Measurements from ENCODE around the gene USP49. TPM values are rescaled to one million over a fixed set of nuclear protein-coding genes. Genes with fewer than 3 reads are reported as not detected.

USP49 gene
- total RNA-seq, 2 donors from 2014 or later: 1.7 to 19.5 TPM

DNA sequence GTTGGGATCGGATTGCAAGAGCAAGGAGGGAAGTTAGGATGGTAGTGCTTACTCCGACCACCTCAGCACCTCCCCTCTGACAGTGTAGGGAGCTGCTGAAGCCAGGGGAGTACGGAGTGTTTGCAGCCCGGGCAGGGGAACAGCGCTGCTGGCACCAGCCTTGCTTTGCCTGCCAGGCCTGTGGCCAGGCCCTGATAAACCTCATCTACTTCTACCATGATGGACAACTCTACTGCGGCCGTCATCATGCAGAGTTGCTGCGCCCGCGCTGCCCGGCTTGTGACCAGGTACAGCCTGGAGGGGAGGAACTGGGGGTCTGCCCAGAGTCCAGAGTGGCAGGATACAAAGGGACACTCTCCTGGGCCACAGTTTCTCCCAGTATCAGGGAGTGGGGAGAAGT is 109.9 kb downstream of the USP49 start:
- TF ChIP-seq POLR2AphosphoS5 (IDR thresholded peaks at IDR 0.05) (no peak), POLR2A (IDR thresholded peaks at IDR 0.05) (no peak)
- TF ChIP-seq, protein P1, sequence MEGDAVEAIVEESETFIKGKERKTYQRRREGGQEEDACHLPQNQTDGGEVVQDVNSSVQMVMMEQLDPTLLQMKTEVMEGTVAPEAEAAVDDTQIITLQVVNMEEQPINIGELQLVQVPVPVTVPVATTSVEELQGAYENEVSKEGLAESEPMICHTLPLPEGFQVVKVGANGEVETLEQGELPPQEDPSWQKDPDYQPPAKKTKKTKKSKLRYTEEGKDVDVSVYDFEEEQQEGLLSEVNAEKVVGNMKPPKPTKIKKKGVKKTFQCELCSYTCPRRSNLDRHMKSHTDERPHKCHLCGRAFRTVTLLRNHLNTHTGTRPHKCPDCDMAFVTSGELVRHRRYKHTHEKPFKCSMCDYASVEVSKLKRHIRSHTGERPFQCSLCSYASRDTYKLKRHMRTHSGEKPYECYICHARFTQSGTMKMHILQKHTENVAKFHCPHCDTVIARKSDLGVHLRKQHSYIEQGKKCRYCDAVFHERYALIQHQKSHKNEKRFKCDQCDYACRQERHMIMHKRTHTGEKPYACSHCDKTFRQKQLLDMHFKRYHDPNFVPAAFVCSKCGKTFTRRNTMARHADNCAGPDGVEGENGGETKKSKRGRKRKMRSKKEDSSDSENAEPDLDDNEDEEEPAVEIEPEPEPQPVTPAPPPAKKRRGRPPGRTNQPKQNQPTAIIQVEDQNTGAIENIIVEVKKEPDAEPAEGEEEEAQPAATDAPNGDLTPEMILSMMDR (IDR thresholded peaks at IDR 0.05): no peak
- Histone ChIP-seq H3K36me3 (peaks cover 0 to 3% of the 10 kb centered on the region in 2 donors), H3K4me1 (replicated peaks) (peaks cover 28% of the 10 kb centered on the region), H3K27me3 (replicated peaks; ENCODE audit: insufficient read depth) (no peaks in the 10 kb centered on the region), H3K9me3 (no peaks in the 10 kb centered on the region), H3K27ac (peak overlapping the region in 1 of 2 donors; percentile 51), H3K4me3 (no peak overlapping the region)
- 68% methylated on average over 11 of the region's 11 CpGs for WGBS
- no peak for DNase-seq (ENCODE audit: low spot score)
- intact Hi-C loops (cut with DNase I): loop anchor here (5.0 to 10.0 kb wide), 2 partner anchors 137 to 190 kb away; partner anchors contain the start of genes BYSL and MED20

DNA sequence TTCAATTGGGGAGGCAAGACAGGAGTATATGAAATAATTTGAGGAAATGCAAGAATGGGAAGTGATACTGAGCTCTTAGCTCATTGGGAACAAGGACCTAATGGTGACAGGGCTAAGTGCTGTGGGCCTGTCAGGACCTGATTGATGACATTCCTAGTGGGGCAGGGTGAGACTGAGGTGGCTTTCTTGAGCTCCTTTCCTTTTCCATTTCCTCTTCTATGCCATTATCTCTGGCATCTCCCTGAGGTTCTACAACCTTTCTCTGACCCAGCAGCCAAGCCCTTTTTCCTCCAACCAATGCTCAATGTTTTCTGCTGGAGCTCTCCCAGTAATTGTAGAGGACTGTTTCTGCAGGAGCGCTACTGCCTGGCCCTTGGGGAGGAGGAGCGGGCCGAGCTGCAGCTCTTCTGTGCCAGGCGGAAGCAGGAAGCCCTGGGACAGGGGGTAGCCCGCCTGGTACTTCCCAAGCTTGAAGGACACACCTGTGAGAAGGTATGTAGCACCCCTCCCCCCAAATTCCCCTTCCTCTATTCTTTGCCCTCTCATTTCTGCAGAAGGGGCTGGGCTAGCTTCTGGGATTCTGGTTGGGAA is 110.5 kb downstream of the USP49 start:
- H3K27me3 ChIP-seq (replicated peaks; ENCODE audit: insufficient read depth): no peaks in the 10 kb centered on the region
- H3K4me3 ChIP-seq: no peak overlapping the region
- WGBS: 36% methylated on average over 5 of the region's 5 CpGs
- intact Hi-C loops (cut with DNase I): loop anchor here (5.0 to 10.0 kb wide), 3 partner anchors 138 to 190 kb away; partner anchors contain the start of genes BYSL and MED20
- H3K36me3 ChIP-seq: peaks cover 0 to 3% of the 10 kb centered on the region in 2 donors
- no peaks in the 10 kb centered on the region for H3K9me3 ChIP-seq
- DNase-seq (ENCODE audit: low spot score): no peak
- H3K4me1 ChIP-seq (replicated peaks): peaks cover 28% of the 10 kb centered on the region
- peak overlapping the region; percentile 42 to 51 for H3K27ac ChIP-seq
- TF ChIP-seq POLR2AphosphoS5 (IDR thresholded peaks at IDR 0.05) (peak; percentile 27), POLR2A (IDR thresholded peaks at IDR 0.05) (no peak)

DNA sequence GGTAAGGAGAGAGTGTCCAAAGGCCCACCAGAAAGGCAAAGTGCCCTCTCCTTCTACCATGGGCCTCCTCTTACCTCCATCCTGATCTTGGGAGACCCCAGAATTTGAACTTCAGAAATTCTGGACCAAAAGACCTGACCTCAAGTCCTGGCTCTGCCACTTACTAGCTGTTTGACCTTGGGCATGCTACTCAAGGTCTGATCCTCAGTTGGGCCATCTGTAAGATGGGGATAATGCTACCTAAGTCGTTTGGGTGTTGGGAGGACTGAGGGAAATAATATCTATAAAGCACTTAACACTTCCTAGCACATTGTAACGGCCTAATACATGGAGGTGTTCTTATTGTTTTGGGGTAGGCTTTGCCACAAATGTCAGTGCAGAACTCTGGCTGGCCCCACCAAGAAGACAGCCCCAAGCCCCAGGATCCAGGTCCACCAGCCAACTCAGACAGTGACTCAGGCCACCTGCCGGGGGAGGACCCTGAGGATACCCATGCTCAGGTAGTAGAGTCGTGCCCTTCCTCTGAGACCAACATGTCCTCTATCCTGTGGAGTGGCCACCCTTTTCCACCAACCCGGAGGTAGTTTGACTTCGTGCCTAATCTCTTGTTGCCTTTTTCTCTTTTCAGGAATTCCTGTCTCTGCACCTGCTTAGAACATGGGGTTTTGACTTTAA is 111.9 kb downstream of the USP49 start:
- no peak for DNase-seq (ENCODE audit: low spot score)
- 83% methylated on average over 6 of the region's 6 CpGs for WGBS
- H3K4me3 ChIP-seq: no peak overlapping the region
- H3K36me3 ChIP-seq: no peaks in the 10 kb centered on the region
- no peaks in the 10 kb centered on the region for H3K27me3 ChIP-seq (replicated peaks; ENCODE audit: insufficient read depth)
- no peaks in the 10 kb centered on the region for H3K9me3 ChIP-seq
- no peak for TF ChIP-seq POLR2A (IDR thresholded peaks at IDR 0.05)
- no peak for TF ChIP-seq POLR2AphosphoS5 (IDR thresholded peaks at IDR 0.05)
- TF ChIP-seq, protein P1 (IDR thresholded peaks at IDR 0.05): no peak
- H3K4me1 ChIP-seq (replicated peaks): peaks cover 28% of the 10 kb centered on the region
- intact Hi-C loops (cut with DNase I): loop anchor here (5.0 to 10.0 kb wide), 2 partner anchors 154 to 188 kb away; no protein-coding TSS in a partner anchor
- H3K27ac ChIP-seq: no peak overlapping the region

DNA sequence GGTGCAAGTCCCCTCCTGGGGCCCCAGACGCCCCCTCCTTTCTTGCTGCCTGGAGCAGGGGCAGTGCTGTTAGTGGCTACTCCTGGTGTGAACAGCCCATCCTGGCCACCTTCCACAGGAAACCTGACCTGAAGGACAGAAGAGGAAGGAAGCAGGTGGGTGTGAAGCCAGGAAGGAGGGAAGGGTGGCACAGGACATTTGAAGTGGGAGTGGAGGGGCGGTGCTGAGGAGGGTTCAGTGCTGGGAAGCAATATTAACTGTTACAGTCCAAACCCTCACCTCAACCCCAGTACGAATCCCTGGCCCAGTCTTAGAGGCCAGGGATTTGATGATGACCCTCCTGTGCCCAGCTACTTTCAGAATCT is 113.8 kb downstream of the USP49 start:
- Histone ChIP-seq H3K27me3 (replicated peaks; ENCODE audit: insufficient read depth) (no peaks in the 10 kb centered on the region), H3K4me1 (replicated peaks) (peaks cover 28% of the 10 kb centered on the region), H3K4me3 (peak overlapping the region in 1 of 2 donors; percentile 65), H3K27ac (peak overlapping the region; percentile 82 to 89), H3K36me3 (no peaks in the 10 kb centered on the region), H3K9me3 (no peaks in the 10 kb centered on the region)
- DNase-seq (ENCODE audit: low spot score): no peak
- 21% methylated on average over 3 of the region's 3 CpGs for WGBS
- intact Hi-C loops (cut with DNase I): loop anchor here (5.0 to 10.0 kb wide), 2 partner anchors 156 to 187 kb away; no protein-coding TSS in a partner anchor
- TF ChIP-seq, protein P1 (IDR thresholded peaks at IDR 0.05): no peak
- TF ChIP-seq POLR2AphosphoS5 (IDR thresholded peaks at IDR 0.05) (no peak), POLR2A (IDR thresholded peaks at IDR 0.05) (no peak)

DNA sequence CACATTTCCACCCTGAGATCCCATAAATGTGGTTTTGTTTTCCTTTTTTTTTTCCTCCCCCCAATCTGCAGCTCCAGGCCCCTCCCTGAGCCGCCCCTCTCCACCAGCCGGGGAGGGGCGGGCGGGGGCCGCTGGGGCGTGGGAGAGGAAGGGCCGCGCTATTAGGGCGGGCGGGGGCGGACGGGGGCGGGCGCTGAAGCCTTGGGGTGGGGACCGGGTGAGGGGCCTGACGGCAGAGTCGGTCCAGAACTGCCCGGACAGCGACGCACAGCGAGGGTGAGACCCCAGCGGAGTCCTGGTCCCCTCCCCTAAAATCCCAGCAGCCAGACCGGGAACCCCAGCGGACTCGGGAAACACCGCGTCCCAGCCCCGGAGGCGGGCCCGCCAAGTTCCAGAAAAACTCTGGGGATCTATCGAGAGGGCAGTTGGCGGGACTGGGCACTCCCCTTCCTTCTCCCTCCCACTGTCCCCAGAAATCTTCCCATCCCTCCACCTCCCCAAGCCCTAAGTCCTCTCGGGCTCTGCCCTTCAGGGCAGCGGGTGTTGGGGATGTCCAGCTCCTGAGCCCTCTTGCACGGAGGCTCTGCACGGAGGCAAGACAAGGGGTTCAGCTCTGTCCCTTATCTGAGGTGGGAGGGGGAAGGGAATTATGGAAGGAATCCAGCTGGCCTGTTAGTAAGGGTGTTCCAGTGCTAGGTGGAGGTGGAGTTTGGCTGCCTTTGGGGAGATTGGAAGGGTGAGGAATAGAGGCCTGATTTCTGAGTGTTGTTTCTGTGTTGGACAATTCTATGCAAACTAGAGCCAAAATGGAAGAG is 114.4 kb downstream of the USP49 start, which contains the start of gene PRICKLE4:
Gene PRICKLE4 (plus strand): TSS at position 232 of the 815 bp plus-strand sequence. CDS start 2,692 bp downstream, outside the sequence.
- Histone ChIP-seq H3K27me3 (replicated peaks; ENCODE audit: insufficient read depth) (no peaks in the 10 kb centered on the region), H3K27ac (peak within 1 kb of the TSS; percentile 82 to 89), H3K9me3 (no peaks in the 10 kb centered on the region), H3K4me3 (peak within 1 kb of the TSS; percentile 45 to 65), H3K4me1 (replicated peaks) (peaks cover 24% of the 10 kb centered on the region), H3K36me3 (no peaks in the 10 kb centered on the region)
- DNase-seq (ENCODE audit: low spot score): peak; percentile 73
- WGBS: under 1% methylated on average over 25 of the region's 36 CpGs
- intact Hi-C loops (cut with DNase I): loop anchor here (1.0 to 10.0 kb wide), 3 partner anchors 157 to 264 kb away; no protein-coding TSS in a partner anchor
- TF ChIP-seq POLR2A (IDR thresholded peaks at IDR 0.05) (peak; percentile 48), POLR2AphosphoS5 (IDR thresholded peaks at IDR 0.05) (peak; percentile 68)
- TF ChIP-seq, protein P1 (IDR thresholded peaks at IDR 0.05): no peak
